ENCODE results near the gene FAM171A1.
"Not testable (repeated sequence)": the region's sequence is repeated elsewhere in the genome, so short reads cannot be mapped to it uniquely, and the experiment has no call there.

The FAM171A1 gene

DNA sequence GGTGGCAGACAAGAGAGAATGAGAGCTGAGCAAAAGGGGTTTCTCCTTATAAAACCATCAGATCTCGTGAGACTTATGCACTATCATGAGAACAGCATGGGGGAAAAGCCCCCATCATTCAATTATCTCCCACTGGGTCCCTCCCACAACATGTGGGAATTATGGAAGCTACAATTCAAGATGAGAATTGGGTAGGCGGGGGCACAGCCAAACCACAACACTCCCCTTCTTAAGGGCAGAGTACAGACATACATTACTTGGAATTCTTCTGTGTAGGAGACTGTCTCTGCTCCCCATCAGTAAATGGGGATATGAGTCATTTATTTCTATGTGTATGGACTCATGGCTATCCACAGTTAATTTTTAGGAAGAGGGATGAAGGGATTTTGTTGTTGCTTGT is 31.2 kb downstream of the FAM171A1 start:
- Histone ChIP-seq H3K9me3 (ENCODE audit: insufficient read depth, low read depth, low read length) (no peaks in the 10 kb centered on the region), H3K27me3 (ENCODE audit: insufficient read depth, low read length) (no peaks in the 10 kb centered on the region), H3K18ac (ENCODE audit: low read length) (no peak overlapping the region), H4K12ac (ENCODE audit: low read depth, low read length) (no peak overlapping the region), H3K79me2 (ENCODE audit: control insufficient read depth, insufficient read depth, low read length, poor library complexity) (no peaks in the 10 kb centered on the region), H3K9ac (ENCODE audit: low read length) (no peak overlapping the region), H3K14ac (ENCODE audit: low read length) (no peak overlapping the region), H3K4me1 (ENCODE audit: control insufficient read depth in 1 of 2, insufficient read depth in 2 of 2, low read length in 2 of 2) (peaks cover 5 to 11% of the 10 kb centered on the region in 2 experiments), H2BK12ac (ENCODE audit: low read length) (no peak overlapping the region), H2BK5ac (ENCODE audit: low read depth, low read length, poor library complexity) (no peak overlapping the region), H4K91ac (ENCODE audit: low read depth, low read length) (no peak overlapping the region), H2AFZ (ENCODE audit: insufficient read depth, low read length, poor library complexity) (no peak overlapping the region), H3K23ac (ENCODE audit: low read length) (no peak overlapping the region), H3K79me1 (ENCODE audit: low read length) (no peaks in the 10 kb centered on the region), H3K4me2 (ENCODE audit: low read length) (no peak overlapping the region), H3K4me3 (ENCODE audit: low read depth, low read length) (no peak overlapping the region), H3K36me3 (ENCODE audit: control insufficient read depth in 1 of 2, insufficient read depth in 2 of 2, low read length in 2 of 2) (no peaks in the 10 kb centered on the region), H2AK5ac (ENCODE audit: low read length) (no peak overlapping the region), H4K8ac (ENCODE audit: low read depth, low read length) (no peak overlapping the region), H2BK120ac (ENCODE audit: insufficient read depth, low read length, poor library complexity) (no peak overlapping the region), H3K4ac (ENCODE audit: low read depth, low read length) (no peak overlapping the region), H3K27ac (ENCODE audit: low read depth, low read length) (no peak overlapping the region)
- no peak for DNase-seq
- no CpG with 5 or more reads among the region's 2 CpGs for WGBS (ENCODE audit: extremely low coverage, insufficient coverage, insufficient read length)

GRCh38 chr10:15337441-15337923 is 33.6 kb downstream of the FAM171A1 start:
- no CpG with 5 or more reads among the region's 24 CpGs for WGBS (ENCODE audit: extremely low coverage, insufficient coverage, insufficient read length)
- H3K4me1 ChIP-seq (ENCODE audit: control insufficient read depth in 1 of 2, insufficient read depth in 2 of 2, low read length in 2 of 2); H2BK120ac ChIP-seq (ENCODE audit: insufficient read depth, low read length, poor library complexity); H2BK12ac ChIP-seq (ENCODE audit: low read length); H3K4ac ChIP-seq (ENCODE audit: low read depth, low read length); H3K9me3 ChIP-seq (ENCODE audit: insufficient read depth, low read depth, low read length); DNase-seq; H4K12ac ChIP-seq (ENCODE audit: low read depth, low read length); H3K14ac ChIP-seq (ENCODE audit: low read length); H2AK5ac ChIP-seq (ENCODE audit: low read length); H3K36me3 ChIP-seq (ENCODE audit: control insufficient read depth in 1 of 2, insufficient read depth in 2 of 2, low read length in 2 of 2); H3K9ac ChIP-seq (ENCODE audit: low read length); H3K79me1 ChIP-seq (ENCODE audit: low read length); H4K8ac ChIP-seq (ENCODE audit: low read depth, low read length); H3K27ac ChIP-seq (ENCODE audit: low read depth, low read length); H3K4me3 ChIP-seq (ENCODE audit: low read depth, low read length); H2BK5ac ChIP-seq (ENCODE audit: low read depth, low read length, poor library complexity); H4K91ac ChIP-seq (ENCODE audit: low read depth, low read length); H3K79me2 ChIP-seq (ENCODE audit: control insufficient read depth, insufficient read depth, low read length, poor library complexity); H3K18ac ChIP-seq (ENCODE audit: low read length); H3K4me2 ChIP-seq (ENCODE audit: low read length); H3K23ac ChIP-seq (ENCODE audit: low read length); H2AFZ ChIP-seq (ENCODE audit: insufficient read depth, low read length, poor library complexity); H3K27me3 ChIP-seq (ENCODE audit: insufficient read depth, low read length): not testable (repeated sequence)

GRCh38 chr10:15336211-15336610 is 34.9 kb downstream of the FAM171A1 start:
- Histone ChIP-seq H4K91ac (ENCODE audit: low read depth, low read length) (no peak overlapping the region), H3K4me1 (ENCODE audit: control insufficient read depth in 1 of 2, insufficient read depth in 2 of 2, low read length in 2 of 2) (no peaks in the 10 kb centered on the region), H3K4ac (ENCODE audit: low read depth, low read length) (no peak overlapping the region), H3K4me2 (ENCODE audit: low read length) (no peak overlapping the region), H2BK120ac (ENCODE audit: insufficient read depth, low read length, poor library complexity) (no peak overlapping the region), H3K27me3 (ENCODE audit: insufficient read depth, low read length) (no peaks in the 10 kb centered on the region), H3K14ac (ENCODE audit: low read length) (no peak overlapping the region), H3K27ac (ENCODE audit: low read depth, low read length) (no peak overlapping the region), H3K18ac (ENCODE audit: low read length) (no peak overlapping the region), H2BK5ac (ENCODE audit: low read depth, low read length, poor library complexity) (no peak overlapping the region), H3K36me3 (ENCODE audit: control insufficient read depth in 1 of 2, insufficient read depth in 2 of 2, low read length in 2 of 2) (no peaks in the 10 kb centered on the region), H3K9me3 (ENCODE audit: insufficient read depth, low read depth, low read length) (no peaks in the 10 kb centered on the region), H2AK5ac (ENCODE audit: low read length) (no peak overlapping the region), H4K12ac (ENCODE audit: low read depth, low read length) (no peak overlapping the region), H3K23ac (ENCODE audit: low read length) (no peak overlapping the region), H4K8ac (ENCODE audit: low read depth, low read length) (no peak overlapping the region), H2AFZ (ENCODE audit: insufficient read depth, low read length, poor library complexity) (no peak overlapping the region), H3K4me3 (ENCODE audit: low read depth, low read length) (no peak overlapping the region), H3K79me2 (ENCODE audit: control insufficient read depth, insufficient read depth, low read length, poor library complexity) (no peaks in the 10 kb centered on the region), H2BK12ac (ENCODE audit: low read length) (no peak overlapping the region), H3K79me1 (ENCODE audit: low read length) (no peaks in the 10 kb centered on the region), H3K9ac (ENCODE audit: low read length) (no peak overlapping the region)
- WGBS (ENCODE audit: extremely low coverage, insufficient coverage, insufficient read length): no CpG with 5 or more reads among the region's 4 CpGs
- DNase-seq: no peak

GRCh38 chr10:15335508-15335907 is 35.6 kb downstream of the FAM171A1 start:
- no peaks in the 10 kb centered on the region for H3K9me3 ChIP-seq (ENCODE audit: insufficient read depth, low read depth, low read length)
- no CpG with 5 or more reads among the region's 2 CpGs for WGBS (ENCODE audit: extremely low coverage, insufficient coverage, insufficient read length)

More at GRCh38 chr10:15335508-15335907, 35.6 kb downstream of the FAM171A1 start:
- Histone ChIP-seq H3K4ac (ENCODE audit: low read depth, low read length) (no peak overlapping the region), H3K4me3 (ENCODE audit: low read depth, low read length) (no peak overlapping the region), H3K4me1 (ENCODE audit: control insufficient read depth in 1 of 2, insufficient read depth in 2 of 2, low read length in 2 of 2) (no peaks in the 10 kb centered on the region), H3K79me1 (ENCODE audit: low read length) (no peaks in the 10 kb centered on the region), H2BK12ac (ENCODE audit: low read length) (no peak overlapping the region), H3K14ac (ENCODE audit: low read length) (no peak overlapping the region), H4K91ac (ENCODE audit: low read depth, low read length) (no peak overlapping the region), H3K23ac (ENCODE audit: low read length) (no peak overlapping the region), H4K12ac (ENCODE audit: low read depth, low read length) (no peak overlapping the region), H2AFZ (ENCODE audit: insufficient read depth, low read length, poor library complexity) (no peak overlapping the region), H3K18ac (ENCODE audit: low read length) (no peak overlapping the region), H3K27ac (ENCODE audit: low read depth, low read length) (no peak overlapping the region), H3K79me2 (ENCODE audit: control insufficient read depth, insufficient read depth, low read length, poor library complexity) (no peaks in the 10 kb centered on the region), H2AK5ac (ENCODE audit: low read length) (no peak overlapping the region), H3K27me3 (ENCODE audit: insufficient read depth, low read length) (no peaks in the 10 kb centered on the region), H2BK5ac (ENCODE audit: low read depth, low read length, poor library complexity) (no peak overlapping the region), H3K9ac (ENCODE audit: low read length) (no peak overlapping the region), H3K36me3 (ENCODE audit: control insufficient read depth in 1 of 2, insufficient read depth in 2 of 2, low read length in 2 of 2) (no peaks in the 10 kb centered on the region), H2BK120ac (ENCODE audit: insufficient read depth, low read length, poor library complexity) (no peak overlapping the region), H4K8ac (ENCODE audit: low read depth, low read length) (no peak overlapping the region), H3K4me2 (ENCODE audit: low read length) (no peak overlapping the region)
- no peak for DNase-seq

Measured in trophoblast cell (in vitro differentiated cells and primary cell).